Neural progenitor cell (in vitro differentiated cells): ENCODE data around the gene SVOP. TPM values are rescaled to one million over a fixed set of nuclear protein-coding genes. Genes with fewer than 3 reads are reported as not detected.

Source experiments
- DNase-seq: peaks from one replicate; pipeline ENCODE4 v3.0.0-alpha.2; 2016; ENCODE audit warnings: low spot score
- H2AFZ ChIP-seq: fragments of 200-600 bp; sonication (generic); replicated peaks from 2 replicates; pipeline ENCODE4 v1.6.1; 2016; ENCODE audit warnings: antibody characterized with exemption
- H3F3A ChIP-seq: fragments of 200-600 bp; sonication (generic); 2 replicates; pipeline ENCODE4 v1.6.1; 2016; ENCODE audit warnings: antibody characterized with exemption, low read depth
- H3K27ac ChIP-seq: fragments of 200-600 bp; sonication (generic); 2 replicates; pipeline ENCODE4 v1.5.1; 2016; ENCODE audit warnings: mild to moderate bottlenecking
- H3K27me3 ChIP-seq: fragments of 200-600 bp; sonication (generic); 2 replicates; pipeline ENCODE4 v1.6.1; 2016; ENCODE audit warnings: mild to moderate bottlenecking, moderate library complexity
- H3K36me3 ChIP-seq: fragments of 200-600 bp; sonication (generic); 2 replicates; pipeline ENCODE4 v1.5.1; 2016
- H3K4me1 ChIP-seq: fragments of 200-600 bp; sonication (generic); 2 replicates; pipeline ENCODE4 v1.6.1; 2016; ENCODE audit warnings: mixed run types
- H3K4me2 ChIP-seq: fragments of 200-600 bp; sonication (generic); 2 replicates; pipeline ENCODE4 v1.6.1; 2016
- H3K4me3 ChIP-seq: fragments of 200-600 bp; sonication (generic); 2 replicates; pipeline ENCODE4 v1.5.1; 2016
- H3K79me2 ChIP-seq: fragments of 200-600 bp; sonication (generic); 2 replicates; pipeline ENCODE4 v1.6.1; 2016; ENCODE audit warnings: low read depth
- H3K9ac ChIP-seq: fragments of 200-600 bp; sonication (generic); 2 replicates; pipeline ENCODE4 v1.6.1; 2016
- H3K9me3 ChIP-seq: fragments of 200-600 bp; sonication (generic); 2 replicates; pipeline ENCODE4 v1.5.1; 2016; ENCODE audit warnings: low read depth
- H4K20me1 ChIP-seq: fragments of 200-600 bp; sonication (generic); 2 replicates; pipeline ENCODE4 v1.6.1; 2016; ENCODE audit warnings: low read depth
- H3K27ac Mint-ChIP-seq: 3 replicates; pipeline ENCODE4 v1.8.0; 2021; ENCODE audit warnings: mixed read lengths
- H3K27me3 Mint-ChIP-seq: 2 replicates; pipeline ENCODE4 v1.8.0; 2022; ENCODE audit warnings: low read depth, mild to moderate bottlenecking, inconsistent platforms, moderate library complexity, mixed read lengths; ENCODE audit not compliant: insufficient read depth
- H3K36me3 Mint-ChIP-seq: 3 replicates; pipeline ENCODE4 v1.8.0; 2021; ENCODE audit warnings: mixed read lengths
- H3K4me1 Mint-ChIP-seq: 3 replicates; pipeline ENCODE4 v1.8.0; 2021; ENCODE audit warnings: mixed read lengths
- H3K4me3 Mint-ChIP-seq: 3 replicates; pipeline ENCODE4 v1.8.0; 2021; ENCODE audit warnings: mild to moderate bottlenecking, moderate library complexity, mixed read lengths
- H3K9me3 Mint-ChIP-seq: 3 replicates; pipeline ENCODE4 v1.8.0; 2020; ENCODE audit warnings: mixed read lengths
- EZH2 ChIP-seq: fragments of 200-600 bp; sonication (generic); IDR thresholded peaks from 2 replicates; pipeline ENCODE4 v1.6.1; 2017; ENCODE audit warnings: antibody characterized with exemption, mild to moderate bottlenecking, moderate library complexity
- EZH2phosphoT487 ChIP-seq: fragments of 200-600 bp; sonication (generic); IDR thresholded peaks from 2 replicates; pipeline ENCODE4 v1.6.1; 2017; ENCODE audit warnings: antibody characterized with exemption
- total RNA-seq: library from RNA; depleted of rRNA; stranded (reverse); fragments of >200 nt; gene quantifications from 2 replicates; pipeline ENCODE4 v1.2.3, GENCODE V29; 2015; ENCODE audit warnings: low replicate concordance
- TF ChIP-seq, protein P1 (sequence below): fragments of 200-600 bp; sonication (generic); IDR thresholded peaks from 2 replicates; pipeline ENCODE4 v1.5.1; 2017; ENCODE audit warnings: antibody characterized with exemption, mild to moderate bottlenecking

Gene SVOP
- total RNA-seq, 1 donor from 2014 or later: not detected

DNA sequence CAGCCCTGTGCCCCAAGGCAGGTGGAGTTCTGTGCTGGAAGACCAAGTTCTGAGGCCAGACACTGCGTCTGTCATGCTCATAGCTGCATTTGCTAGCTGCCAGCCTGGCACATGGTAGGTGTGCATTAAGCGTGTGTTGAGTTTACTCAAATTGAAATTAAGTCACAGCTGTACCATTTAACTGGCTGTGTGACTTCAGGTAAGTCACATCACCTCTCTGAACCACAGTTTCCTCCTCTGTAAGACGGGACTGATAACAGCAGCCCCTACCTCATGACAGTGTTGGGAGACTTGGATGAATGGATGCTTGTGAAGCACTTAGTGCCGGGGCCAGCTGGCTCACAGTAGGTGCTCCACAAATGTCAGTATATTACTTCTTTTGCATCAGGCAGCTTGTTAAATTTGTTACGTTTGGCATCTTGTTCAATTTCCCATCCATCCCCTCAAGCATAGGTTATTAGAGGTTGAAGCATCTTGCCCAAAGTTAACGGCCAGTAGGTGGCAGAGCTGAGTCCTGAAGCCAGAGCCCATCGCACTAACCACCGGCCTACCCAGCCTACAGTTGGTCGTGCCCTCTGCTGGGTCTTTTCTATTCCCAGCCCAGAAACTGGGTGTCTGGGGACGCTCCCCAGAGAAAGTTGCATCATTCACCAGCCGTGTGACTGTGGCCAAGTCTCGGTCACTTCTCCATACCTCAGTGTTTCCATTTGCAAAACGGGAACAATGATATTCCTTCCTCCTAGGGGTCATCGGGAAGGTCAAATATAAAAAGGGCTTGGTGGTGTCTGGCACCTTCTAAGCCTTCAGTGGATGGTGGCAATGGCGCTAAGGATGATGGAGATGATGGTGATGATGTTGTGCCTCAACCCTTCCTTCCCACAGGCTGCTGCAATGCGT is 136.5 kb downstream of the SVOP start:
- H3K79me2 ChIP-seq: no peaks in the 10 kb centered on the region
- no peaks in the 10 kb centered on the region for H3K27me3 ChIP-seq
- no peaks in the 10 kb centered on the region for H3K36me3 Mint-ChIP-seq
- H3K27ac Mint-ChIP-seq: no peak overlapping the region
- peaks cover 9% of the 10 kb centered on the region for H3K27me3 Mint-ChIP-seq
- H3K9me3 ChIP-seq: no peaks in the 10 kb centered on the region
- no peaks in the 10 kb centered on the region for H4K20me1 ChIP-seq
- no peaks in the 10 kb centered on the region for H3K9me3 Mint-ChIP-seq
- H2AFZ ChIP-seq: no peak overlapping the region
- no peak overlapping the region for H3K4me3 Mint-ChIP-seq
- no peaks in the 10 kb centered on the region for H3K36me3 ChIP-seq
- peak; percentile 44 for DNase-seq
- peaks cover 7% of the 10 kb centered on the region for H3K4me1 ChIP-seq
- no peak overlapping the region for H3K9ac ChIP-seq
- H3F3A ChIP-seq: no peaks in the 10 kb centered on the region
- H3K4me1 Mint-ChIP-seq: peaks cover 15% of the 10 kb centered on the region
- H3K27ac ChIP-seq: no peak overlapping the region
- no peak overlapping the region for H3K4me3 ChIP-seq
- no peak for TF ChIP-seq EZH2phosphoT487
- TF ChIP-seq, protein P1, sequence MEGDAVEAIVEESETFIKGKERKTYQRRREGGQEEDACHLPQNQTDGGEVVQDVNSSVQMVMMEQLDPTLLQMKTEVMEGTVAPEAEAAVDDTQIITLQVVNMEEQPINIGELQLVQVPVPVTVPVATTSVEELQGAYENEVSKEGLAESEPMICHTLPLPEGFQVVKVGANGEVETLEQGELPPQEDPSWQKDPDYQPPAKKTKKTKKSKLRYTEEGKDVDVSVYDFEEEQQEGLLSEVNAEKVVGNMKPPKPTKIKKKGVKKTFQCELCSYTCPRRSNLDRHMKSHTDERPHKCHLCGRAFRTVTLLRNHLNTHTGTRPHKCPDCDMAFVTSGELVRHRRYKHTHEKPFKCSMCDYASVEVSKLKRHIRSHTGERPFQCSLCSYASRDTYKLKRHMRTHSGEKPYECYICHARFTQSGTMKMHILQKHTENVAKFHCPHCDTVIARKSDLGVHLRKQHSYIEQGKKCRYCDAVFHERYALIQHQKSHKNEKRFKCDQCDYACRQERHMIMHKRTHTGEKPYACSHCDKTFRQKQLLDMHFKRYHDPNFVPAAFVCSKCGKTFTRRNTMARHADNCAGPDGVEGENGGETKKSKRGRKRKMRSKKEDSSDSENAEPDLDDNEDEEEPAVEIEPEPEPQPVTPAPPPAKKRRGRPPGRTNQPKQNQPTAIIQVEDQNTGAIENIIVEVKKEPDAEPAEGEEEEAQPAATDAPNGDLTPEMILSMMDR: peak; percentile 62
- no peak for TF ChIP-seq EZH2
- no peak overlapping the region for H3K4me2 ChIP-seq

DNA sequence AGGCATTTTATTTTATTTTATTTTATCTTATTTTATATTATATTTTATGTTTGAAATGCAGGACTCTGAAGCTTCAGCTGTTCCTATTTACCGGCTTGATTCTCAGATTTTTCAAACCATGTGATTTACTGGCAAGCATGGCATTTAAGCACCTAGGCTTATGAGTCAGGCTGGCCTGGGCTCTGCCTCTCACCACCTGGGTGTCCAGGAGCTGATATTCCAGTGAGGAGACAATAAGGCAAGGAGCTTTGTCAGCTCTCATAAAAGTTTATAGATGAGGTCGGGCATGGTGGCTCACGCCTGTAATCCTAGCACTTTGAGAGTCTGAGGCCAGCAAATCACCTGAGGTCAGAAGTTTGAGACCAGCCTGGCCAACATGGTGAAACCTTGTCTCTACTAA is 138.9 kb downstream of the SVOP start:
- Histone ChIP-seq H3K9ac (no peak overlapping the region), H3K79me2 (no peaks in the 10 kb centered on the region), H3K36me3 (no peaks in the 10 kb centered on the region), H3F3A (no peaks in the 10 kb centered on the region), H3K4me2 (no peak overlapping the region), H3K27ac (no peak overlapping the region), H3K4me1 (peaks cover 7% of the 10 kb centered on the region), H3K9me3 (no peaks in the 10 kb centered on the region), H2AFZ (no peak overlapping the region), H3K27me3 (no peaks in the 10 kb centered on the region), H4K20me1 (no peaks in the 10 kb centered on the region), H3K4me3 (no peak overlapping the region)
- Mint-ChIP-seq H3K9me3 (no peaks in the 10 kb centered on the region), H3K4me3 (no peak overlapping the region), H3K36me3 (no peaks in the 10 kb centered on the region), H3K27me3 (peaks cover 9% of the 10 kb centered on the region), H3K27ac (no peak overlapping the region), H3K4me1 (peaks cover 15% of the 10 kb centered on the region)
- no peak for DNase-seq
- no peak for TF ChIP-seq EZH2phosphoT487
- no peak for TF ChIP-seq EZH2
- TF ChIP-seq, protein P1: no peak

DNA sequence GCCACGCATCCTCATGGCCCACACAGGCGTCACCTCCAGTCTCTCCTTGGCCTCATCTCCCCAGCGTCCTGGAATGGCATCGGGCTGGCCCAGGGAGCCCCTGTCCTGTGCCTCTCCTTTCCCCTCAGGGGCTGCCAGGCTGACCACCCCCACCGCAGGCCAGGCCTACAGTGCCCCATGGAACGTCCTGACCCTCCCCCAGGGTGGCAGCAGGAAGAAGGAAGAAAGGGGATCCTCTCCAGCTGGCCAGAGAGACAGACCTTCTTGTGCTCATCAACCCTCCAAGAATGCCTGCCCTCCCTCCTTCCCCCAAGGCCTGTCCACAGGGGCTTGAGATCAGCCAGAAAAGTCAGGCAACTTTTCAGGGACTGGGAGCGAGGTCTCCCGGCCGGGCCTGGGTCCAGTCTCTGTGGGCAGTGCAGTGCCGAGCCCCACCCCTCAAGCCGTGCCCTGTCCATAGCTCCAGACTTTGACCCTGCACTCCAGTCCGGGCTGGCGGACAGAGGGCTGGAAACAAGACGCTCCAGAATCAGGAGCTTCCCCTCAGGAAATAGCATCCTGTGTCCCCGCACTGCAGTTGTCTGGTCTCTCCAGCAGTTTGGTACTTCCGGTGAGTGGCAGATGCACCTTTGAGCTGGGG is 141.1 kb downstream of the SVOP start, which contains the start of gene DAO:
Gene DAO (plus strand): TSS at position 478 of the 640 bp plus-strand sequence. CDS start 4,915 bp downstream, outside the sequence.
- Mint-ChIP-seq H3K9me3 (no peaks in the 10 kb centered on the region), H3K36me3 (no peaks in the 10 kb centered on the region), H3K27ac (no peak within 1 kb of the TSS), H3K4me3 (no peak within 1 kb of the TSS), H3K4me1 (peaks cover 15% of the 10 kb centered on the region), H3K27me3 (no peaks in the 10 kb centered on the region)
- Histone ChIP-seq H3K27ac (no peak within 1 kb of the TSS), H3K27me3 (no peaks in the 10 kb centered on the region), H3K4me1 (peaks cover 7% of the 10 kb centered on the region), H3K4me2 (no peak within 1 kb of the TSS), H3K4me3 (no peak within 1 kb of the TSS), H3K79me2 (no peaks in the 10 kb centered on the region), H4K20me1 (no peaks in the 10 kb centered on the region), H2AFZ (peak within 1 kb of the TSS; percentile 28), H3K9me3 (no peaks in the 10 kb centered on the region), H3F3A (no peaks in the 10 kb centered on the region), H3K9ac (no peak within 1 kb of the TSS), H3K36me3 (no peaks in the 10 kb centered on the region)
- no peak for DNase-seq
- TF ChIP-seq EZH2phosphoT487: no peak
- TF ChIP-seq, protein P1: no peak
- no peak for TF ChIP-seq EZH2
